K562 treated with DMSO at 1 percent for 4 hours (cell line): ENCODE measurements around the gene TMEM150A. TPM values are rescaled to one million over a fixed set of nuclear protein-coding genes. Genes with fewer than 3 reads are reported as not detected.

Experiments
- total RNA-seq: library from RNA; unstranded; fragments of 300-600 nt; gene quantifications from 2 replicates; pipeline ENCODE4 v1.2.3, GENCODE V29; 2022; ENCODE audit not compliant: insufficient read depth

The TMEM150A gene, protein sequence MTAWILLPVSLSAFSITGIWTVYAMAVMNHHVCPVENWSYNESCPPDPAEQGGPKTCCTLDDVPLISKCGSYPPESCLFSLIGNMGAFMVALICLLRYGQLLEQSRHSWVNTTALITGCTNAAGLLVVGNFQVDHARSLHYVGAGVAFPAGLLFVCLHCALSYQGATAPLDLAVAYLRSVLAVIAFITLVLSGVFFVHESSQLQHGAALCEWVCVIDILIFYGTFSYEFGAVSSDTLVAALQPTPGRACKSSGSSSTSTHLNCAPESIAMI
- 13.9 and 19.1 TPM in 2 replicates for total RNA-seq

DNA sequence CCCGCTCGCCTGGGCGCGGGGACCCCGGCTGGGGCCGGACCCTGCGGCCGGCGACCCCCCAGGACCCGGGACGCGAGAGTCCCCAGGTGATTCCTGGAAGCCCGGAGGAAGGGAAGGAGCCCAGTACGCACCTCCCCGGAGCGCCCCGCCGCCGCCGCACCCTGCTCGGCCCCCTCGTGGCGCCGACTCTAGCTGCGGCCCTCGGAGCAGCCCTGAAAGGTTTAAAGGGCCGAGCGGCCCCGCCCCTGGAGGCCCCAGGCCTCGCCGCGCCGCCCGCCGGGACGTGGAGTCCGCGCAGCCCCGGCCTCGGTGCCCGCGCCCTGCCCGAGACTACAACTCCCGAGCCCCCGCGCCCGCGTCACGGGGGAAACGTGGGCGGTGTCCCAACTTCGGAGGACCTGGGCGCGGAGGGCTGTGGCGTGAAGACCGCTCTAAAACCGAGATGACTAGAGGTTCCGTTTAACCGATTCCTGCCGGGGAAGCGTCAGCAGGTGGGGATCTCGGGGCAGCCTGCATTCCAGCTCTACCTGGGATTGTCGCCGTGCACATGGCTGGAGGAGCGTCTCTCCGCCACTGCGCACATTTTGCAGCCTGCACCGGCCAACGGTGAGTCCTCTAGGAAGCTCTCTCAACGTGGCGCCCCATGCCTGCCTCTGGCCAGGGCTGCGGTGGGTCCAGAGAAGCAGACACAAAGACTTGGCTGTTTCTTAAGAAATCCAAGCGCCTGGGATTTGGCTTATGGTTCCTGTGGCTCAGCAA lies at the start of gene TMEM150A:
TSS of gene TMEM150A (minus strand) at position 223 of the 759 bp plus-strand sequence. CDS start 750 bp downstream, outside the sequence.

DNA sequence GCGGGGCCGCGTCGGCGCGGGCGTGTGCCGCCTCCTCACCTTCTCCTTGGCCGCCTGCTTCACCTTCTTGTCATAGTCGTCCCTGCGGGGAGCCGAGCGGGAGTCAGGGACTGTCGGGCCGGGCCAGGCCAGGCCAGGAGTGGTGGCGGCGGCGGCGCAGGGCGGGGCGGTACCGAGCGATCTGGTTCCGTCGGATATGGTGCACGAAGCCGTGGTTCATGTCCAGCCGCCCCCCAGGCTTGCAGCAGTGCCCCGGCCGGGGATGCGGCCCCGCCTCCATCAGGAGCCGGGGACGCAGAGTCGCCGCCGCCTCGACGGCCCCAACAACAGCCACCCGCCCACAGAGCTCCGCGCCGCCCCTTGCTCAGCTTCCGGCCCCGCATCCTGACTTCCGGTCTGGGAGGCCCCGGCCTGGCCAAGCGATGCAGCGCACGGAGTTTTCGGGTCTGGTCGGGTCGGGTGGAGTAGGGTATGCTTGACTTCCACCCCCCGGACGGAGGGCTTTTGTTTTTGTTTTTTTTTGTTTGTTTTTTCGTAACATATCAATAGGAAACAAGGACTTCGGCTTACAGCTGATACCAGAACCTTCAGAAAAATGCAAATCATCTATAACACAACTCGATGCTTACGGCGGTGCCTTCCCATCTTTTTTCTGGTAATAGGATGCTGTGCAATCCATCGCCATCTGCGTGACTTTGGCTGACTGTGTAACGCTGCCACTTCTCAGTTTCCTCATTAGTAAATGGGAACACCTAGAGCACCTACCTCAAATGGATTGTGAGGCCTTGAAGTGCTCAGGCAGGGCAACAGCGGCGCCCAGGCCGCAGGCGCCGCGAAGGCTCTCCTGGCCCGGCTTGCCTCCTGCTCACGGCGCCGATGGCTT lies 9.4 kb upstream of the TMEM150A start, which contains the start of gene C2orf68:
TSS of gene C2orf68 (minus strand) at position 362 of the 883 bp plus-strand sequence. CDS start at position 280, 82 bp downstream.

DNA sequence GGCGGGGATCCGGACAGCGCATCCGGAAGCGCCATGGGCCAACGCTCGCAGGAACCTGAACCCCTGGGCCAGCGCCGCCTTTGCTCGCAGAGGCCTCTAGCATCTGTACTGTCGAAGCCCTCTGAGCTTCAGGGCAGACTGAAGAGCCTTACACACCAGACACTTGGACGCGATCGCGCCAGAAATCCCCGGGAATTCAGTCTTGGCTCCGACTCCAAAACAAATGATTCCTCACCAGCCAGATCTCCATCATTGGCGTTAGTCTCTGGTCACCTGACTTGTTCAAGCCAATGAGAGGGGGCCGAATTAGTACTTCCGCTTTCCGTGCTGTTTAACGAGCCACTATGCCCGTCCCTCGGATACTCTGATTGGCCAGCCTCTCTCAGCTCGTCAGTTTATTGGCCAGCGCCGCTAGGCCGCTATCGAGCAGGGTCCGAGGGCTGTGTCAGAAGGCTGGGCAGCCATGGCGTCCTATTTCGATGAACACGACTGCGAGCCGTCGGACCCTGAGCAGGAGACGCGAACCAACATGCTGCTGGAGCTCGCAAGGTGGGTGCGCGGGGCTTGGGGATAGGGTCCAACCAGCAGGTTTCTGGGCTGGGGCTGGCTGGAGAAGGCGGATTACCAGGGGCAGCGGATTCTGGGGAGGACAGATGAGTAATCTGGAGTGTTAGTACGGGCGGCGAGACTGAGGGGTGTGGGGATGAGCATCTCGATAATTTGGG lies 7.0 kb downstream of the TMEM150A start, which contains the start of gene RNF181:
TSS of gene RNF181 (plus strand) at position 445 of the 725 bp plus-strand sequence. CDS start at position 464, 19 bp downstream.

DNA sequence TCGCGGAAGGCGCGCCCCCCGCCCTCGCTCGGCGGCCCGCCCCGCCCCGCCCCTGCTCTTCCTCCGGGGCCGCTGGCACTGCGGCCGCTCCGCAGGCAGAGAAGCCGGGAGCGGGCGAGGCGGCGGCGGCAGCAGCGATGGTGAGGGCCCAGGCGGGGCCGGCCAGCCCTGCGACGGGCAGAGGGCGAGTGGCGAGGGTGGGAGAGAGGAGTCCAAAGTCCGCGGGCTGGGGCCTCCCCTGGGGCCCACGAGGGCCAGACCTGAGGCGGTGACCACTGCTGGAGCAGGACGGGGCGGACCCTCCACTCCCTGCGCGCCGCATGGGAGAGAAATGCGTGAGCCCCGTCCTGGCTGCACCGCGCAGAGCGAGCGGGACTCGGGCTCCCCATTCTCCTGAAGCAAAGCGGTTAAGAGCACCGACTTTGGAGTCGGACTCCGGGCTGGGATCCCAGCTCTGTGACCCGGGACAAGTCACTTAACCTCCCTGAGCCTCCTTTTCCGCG lies 18.1 kb downstream of the TMEM150A start, which contains the start of gene VAMP5:
TSS of gene VAMP5 (plus strand) at position 78 of the 503 bp plus-strand sequence. CDS start at position 138, 60 bp downstream.

DNA sequence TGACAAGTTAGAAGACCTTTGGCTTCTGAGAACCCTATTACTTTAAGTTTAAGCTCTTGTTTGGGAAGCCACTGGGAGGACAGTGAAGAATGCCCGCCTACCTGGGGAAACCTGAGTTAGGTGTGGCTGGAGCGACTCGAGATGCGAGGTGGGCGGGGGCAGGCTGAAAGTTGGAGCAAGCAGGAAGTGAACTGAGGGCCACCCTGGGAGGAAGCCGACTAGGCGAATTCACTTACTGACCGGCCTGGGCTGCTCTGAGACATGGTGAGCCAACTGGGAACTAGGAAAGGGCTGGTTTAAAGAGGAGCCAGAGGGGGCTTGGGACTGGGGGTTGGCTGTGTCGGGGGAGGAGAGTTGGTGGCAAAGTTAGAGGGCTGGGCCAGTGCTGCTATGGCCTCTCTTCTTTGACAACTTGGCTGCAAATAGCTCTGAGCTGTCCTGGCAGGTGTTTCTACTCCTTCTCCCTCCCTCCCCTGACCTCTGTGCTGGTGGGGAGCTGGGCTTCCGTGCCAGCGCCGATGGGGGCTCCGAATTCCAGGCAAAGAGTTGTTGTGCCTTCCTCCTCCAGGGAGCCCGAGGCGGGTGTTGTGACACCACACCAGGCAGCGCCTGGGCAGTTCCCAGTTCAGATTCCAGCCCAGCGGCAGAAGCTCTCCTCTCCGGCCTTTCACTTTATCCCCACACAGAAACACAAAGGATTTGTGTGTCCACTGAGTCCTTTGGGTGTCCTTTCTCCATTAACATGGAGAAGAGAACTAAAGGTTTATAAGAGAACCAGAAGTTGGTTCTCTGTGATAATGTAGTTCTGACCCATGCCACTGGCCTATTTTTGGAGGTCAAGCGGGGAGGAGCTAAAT lies 24.9 kb downstream of the TMEM150A start, which contains the start of gene VAMP8:
TSS of gene VAMP8 (plus strand) at position 201 of the 857 bp plus-strand sequence. CDS start at position 262, 61 bp downstream.

DNA sequence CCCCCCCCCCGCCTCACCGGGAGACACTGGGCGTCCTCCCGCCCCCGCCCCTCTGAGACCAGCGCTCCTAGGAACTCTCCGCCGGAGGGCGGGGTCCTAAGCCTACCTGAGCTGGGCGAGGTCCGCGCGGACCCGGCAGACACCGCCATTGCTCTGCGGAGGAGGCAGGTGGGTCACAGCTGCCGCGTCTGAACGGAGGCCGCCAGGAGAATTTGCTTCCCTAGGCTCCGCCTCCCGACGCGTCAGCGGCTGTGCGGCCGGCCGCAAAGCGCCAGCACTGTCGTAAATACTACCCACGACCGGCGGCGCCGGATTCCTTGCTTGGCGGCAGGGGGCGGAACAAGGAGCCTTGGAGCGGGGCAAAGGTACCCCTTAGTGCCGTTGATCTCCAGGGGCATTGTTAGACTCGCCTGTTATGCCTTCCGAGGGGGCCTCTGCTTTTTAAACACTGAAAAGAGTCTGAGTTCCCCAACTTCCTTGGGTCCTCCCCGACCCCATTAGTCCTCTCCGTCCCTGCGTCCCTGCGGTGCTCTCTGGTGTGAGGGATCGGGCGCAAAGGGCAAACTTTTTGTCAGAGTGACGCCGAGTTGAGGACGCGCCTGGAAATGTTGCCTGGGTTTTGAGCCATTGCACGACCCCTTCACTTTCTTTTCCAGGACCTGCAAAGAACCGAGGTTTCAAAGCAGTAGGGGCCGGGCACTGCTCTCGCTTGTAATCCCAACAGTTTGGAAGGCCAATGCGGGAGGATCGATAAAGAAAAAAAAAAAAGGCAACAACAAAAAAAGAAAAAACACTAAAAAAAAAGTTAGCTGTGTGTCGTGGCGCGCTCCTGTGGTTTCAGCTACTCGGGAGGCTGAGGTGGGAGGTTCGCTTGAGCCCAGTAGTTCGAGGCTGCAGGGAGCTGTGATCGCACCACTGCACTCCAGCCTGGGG lies 41.0 kb downstream of the TMEM150A start, which contains the start of gene GGCX:
TSS of gene GGCX (minus strand) at position 214 of the 933 bp plus-strand sequence. CDS start at position 149, 65 bp downstream.

Other genes with a start within 250 kb of the TMEM150A start
- 27.3 and 29.1 TPM in 2 replicates for gene RETSAT, start 248.2 kb downstream of the TMEM150A start, total RNA-seq
- 13.4 and 18.3 TPM in 2 replicates for gene ELMOD3, start 247.9 kb downstream of the TMEM150A start, total RNA-seq
- gene CAPG, start 192.3 kb downstream of the TMEM150A start, total RNA-seq = 94.8 and 104 TPM in 2 replicates
- gene SH2D6, start 184.0 kb downstream of the TMEM150A start, total RNA-seq = not detected in 2 replicates
- 114 and 177 TPM in 2 replicates for gene MAT2A, start 63.5 kb downstream of the TMEM150A start, total RNA-seq
- 11.6 and 16.2 TPM in 2 replicates for gene GGCX, start 41.2 kb downstream of the TMEM150A start, total RNA-seq
- 161 and 170 TPM in 2 replicates for gene VAMP8, start 25.1 kb downstream of the TMEM150A start, total RNA-seq
- gene VAMP5, start 18.3 kb downstream of the TMEM150A start, total RNA-seq = not detected in 2 replicates
- 259 and 269 TPM in 2 replicates for gene RNF181, start 7.0 kb downstream of the TMEM150A start, total RNA-seq
- gene C2orf68, start 9.4 kb upstream of the TMEM150A start, total RNA-seq = 33.2 and 51.4 TPM in 2 replicates
- 94.0 and 97.0 TPM in 2 replicates for gene USP39, start 13.5 kb upstream of the TMEM150A start, total RNA-seq
- not detected in 2 replicates for gene SFTPB, start 65.5 kb upstream of the TMEM150A start, total RNA-seq
- gene GNLY, start 91.7 kb upstream of the TMEM150A start, total RNA-seq = not detected in 2 replicates
- not detected in 2 replicates for gene ATOH8, start 151.3 kb upstream of the TMEM150A start, total RNA-seq